Mucosa of descending colon (tissue), 3 donors: Measurements from ENCODE around the gene DLG2. TPM values are rescaled to one million over a fixed set of nuclear protein-coding genes. Genes with fewer than 3 reads are reported as not detected.

ENCODE experiments used
- ATAC-seq: fragments of 200-7000 bp; cut with Tn5 transposase; one replicate; pipeline ENCODE4 v1.9.1; 2020; ENCODE audit warnings: mild to moderate bottlenecking, moderate library complexity
- DNase-seq, 3 donors: peaks; one replicate each; pipeline ENCODE4 v3.0.0-alpha.2; 2020
- H3K36me3 ChIP-seq: fragments of 200-600 bp; one replicate; pipeline ENCODE4 v1.8.0; 2021; ENCODE audit warnings: low read depth, mild to moderate bottlenecking
- H3K4me1 ChIP-seq: fragments of 200-600 bp; one replicate; pipeline ENCODE4 v1.8.0; 2021; ENCODE audit warnings: low read depth, mild to moderate bottlenecking
- H3K4me3 ChIP-seq: fragments of 200-600 bp; one replicate; pipeline ENCODE4 v1.8.0; 2021; ENCODE audit warnings: mild to moderate bottlenecking
- H3K9me3 ChIP-seq: fragments of 200-600 bp; one replicate; pipeline ENCODE4 v1.8.0; 2021; ENCODE audit warnings: mild to moderate bottlenecking
- CTCF ChIP-seq: fragments of 200-600 bp; IDR thresholded peaks from one replicate; pipeline ENCODE4 v1.8.0; 2022; ENCODE audit warnings: antibody characterized with exemption, mild to moderate bottlenecking
- intact Hi-C, 2 donors: fragments of 100-400 bp; cut with DNase I in 1 of 2; cut with micrococcal nuclease in 1 of 2; formaldehyde crosslinking; loops; one replicate each; pipeline versions ENCODE4 v1.11.0 to v1.11.1; 2022; cut with DNase I, micrococcal nuclease
- total RNA-seq, 3 donors: library from RNA; stranded (reverse); fragmentation: NEBNext Ultra II Directional in 2 of 3; extraction: Animal tissue kit (Norgen Biotek cat#: 25700) in 2 of 3; gene quantifications; one replicate each; pipeline versions ENCODE4 v1.2.1 to v1.2.4, GENCODE V29; 2021 to 2023
- donor health status: DM: no; HTN: no; CAD: no; lungs with moderate emphysema.
- donor health status: DM: no; HTN: no; CAD: no.
- donor health status: DM: no; HTN: yes; CAD: no.

The DLG2 gene
- total RNA-seq, 3 donors from 2014 or later, result 2.1 to 11.1 (median 2.4) TPM

DNA sequence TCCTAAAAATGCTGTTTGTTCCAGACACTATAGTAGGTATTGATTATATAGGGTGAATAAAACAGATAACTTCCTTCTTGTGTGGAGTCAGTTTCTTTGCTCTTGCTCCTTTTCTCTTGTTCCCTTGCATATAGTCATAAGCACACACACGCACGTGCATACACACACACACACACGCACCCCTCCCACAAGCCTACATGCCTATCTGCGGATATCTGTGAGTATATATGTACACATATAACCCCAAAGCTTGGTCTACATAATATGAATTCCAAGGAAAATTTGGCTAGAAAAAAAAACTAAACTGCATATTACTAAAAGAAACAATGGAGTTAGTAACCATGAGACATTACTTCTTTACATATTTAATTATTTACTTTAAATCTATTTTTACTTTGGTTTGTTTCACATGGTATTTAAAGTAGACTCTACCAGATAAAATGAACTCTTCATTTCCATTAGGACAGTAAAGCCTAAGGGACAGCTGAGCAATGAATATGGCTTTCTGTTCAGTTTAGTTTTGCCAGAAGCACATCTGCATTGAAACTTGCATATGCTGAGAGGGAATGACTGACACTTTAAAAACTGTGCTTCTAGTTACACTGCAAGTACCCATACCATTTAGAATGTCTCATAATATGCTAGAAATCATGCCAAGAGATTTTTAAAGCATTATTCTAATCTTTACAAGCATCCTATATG, 676.4 kb downstream of the DLG2 start:
- TF ChIP-seq CTCF, result no peak
- H3K36me3 ChIP-seq, result no peaks in the 10 kb centered on the region
- intact Hi-C loops, result no loop called here
- H3K9me3 ChIP-seq, result no peaks in the 10 kb centered on the region
- no peak overlapping the region for H3K4me3 ChIP-seq
- H3K4me1 ChIP-seq, result no peaks in the 10 kb centered on the region
- DNase-seq, result no peak
- ATAC-seq, result no peak

DNA sequence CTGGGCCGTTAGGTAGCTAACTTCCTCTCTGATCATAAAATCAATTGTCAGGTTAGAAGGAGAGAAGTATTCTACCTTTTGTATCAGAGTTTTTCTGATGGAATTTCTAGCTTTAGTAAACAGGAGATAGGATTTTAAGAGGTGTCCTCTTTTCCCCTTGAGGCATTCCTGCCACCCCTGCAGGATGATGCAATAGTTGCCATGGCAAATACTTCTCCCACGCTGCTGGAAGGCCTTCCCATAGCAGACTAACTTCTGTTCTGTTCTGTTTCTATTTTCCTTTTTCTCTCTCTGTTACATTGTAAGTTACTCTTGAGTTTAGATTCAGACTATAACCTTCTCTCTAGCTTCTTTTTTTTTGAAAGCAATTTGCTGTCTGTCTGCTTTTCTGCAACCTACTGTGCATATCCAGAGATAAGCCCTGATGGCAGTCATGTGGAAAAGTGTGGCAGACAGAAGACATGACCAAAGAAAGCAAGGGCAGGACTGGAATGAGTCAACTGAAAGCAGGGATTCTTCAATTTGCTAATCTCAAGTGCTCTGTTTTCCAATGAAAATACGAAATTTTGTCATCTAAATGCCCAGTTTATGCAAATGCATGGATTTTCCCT, 679.1 kb downstream of the DLG2 start:
- no peak for ATAC-seq
- no peaks in the 10 kb centered on the region for H3K4me1 ChIP-seq
- no peak for TF ChIP-seq CTCF

DNA sequence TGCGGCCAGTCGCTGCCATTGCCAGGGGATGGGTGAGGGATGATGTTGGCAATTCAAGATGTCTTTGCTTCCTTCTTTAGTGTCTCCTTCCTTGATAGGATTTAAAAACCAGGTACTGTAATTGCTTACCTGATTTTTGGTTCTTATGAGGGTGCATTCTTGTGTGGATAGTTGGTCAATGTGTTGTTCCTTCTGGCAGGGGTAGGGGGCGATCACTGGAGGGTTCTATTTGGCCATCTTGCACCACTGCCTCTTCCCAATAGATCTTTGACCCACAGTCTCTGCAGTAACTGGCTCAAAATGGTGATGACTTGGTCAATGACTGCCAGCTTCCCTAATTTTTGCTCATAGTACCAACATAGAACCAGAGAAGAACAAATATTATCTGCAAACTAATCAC, 680.1 kb downstream of the DLG2 start:
- no peak for TF ChIP-seq CTCF
- no peak for ATAC-seq

More for the DNA sequence above, 679.1 kb downstream of the DLG2 start:
- DNase-seq, result no peak
- intact Hi-C loops, result no loop called here
- no peaks in the 10 kb centered on the region for H3K36me3 ChIP-seq
- H3K9me3 ChIP-seq, result peaks cover 7% of the 10 kb centered on the region
- no peak overlapping the region for H3K4me3 ChIP-seq

GRCh38 chr11:84930863-84931262, 696.3 kb downstream of the DLG2 start:
- Histone ChIP-seq H3K4me1 (no peaks in the 10 kb centered on the region), H3K9me3 (no peaks in the 10 kb centered on the region), H3K36me3 (no peaks in the 10 kb centered on the region), H3K4me3 (no peak overlapping the region)
- no peak for TF ChIP-seq CTCF
- ATAC-seq, result no peak
- no peak for DNase-seq
- intact Hi-C loops, result no loop called here

More for the DNA sequence above, 680.1 kb downstream of the DLG2 start:
- H3K4me3 ChIP-seq, result no peak overlapping the region
- no peaks in the 10 kb centered on the region for H3K4me1 ChIP-seq
- DNase-seq, result no peak
- intact Hi-C loops, result no loop called here
- H3K9me3 ChIP-seq, result peaks cover 7% of the 10 kb centered on the region
- H3K36me3 ChIP-seq, result no peaks in the 10 kb centered on the region

GRCh38 chr11:84929738-84930137, 697.4 kb downstream of the DLG2 start:
- no peak for ATAC-seq
- intact Hi-C loops, result no loop called here
- no peak for DNase-seq
- Histone ChIP-seq H3K4me3 (no peak overlapping the region), H3K36me3 (no peaks in the 10 kb centered on the region), H3K4me1 (no peaks in the 10 kb centered on the region), H3K9me3 (no peaks in the 10 kb centered on the region)
- no peak for TF ChIP-seq CTCF
